ENCODE data around the gene KLHDC4. TPM values are rescaled to one million over a fixed set of nuclear protein-coding genes. Genes with fewer than 3 reads are reported as not detected.

Gene KLHDC4
- total RNA-seq, 5 donors from 2014 or later (not counting 1 experiment from before 2014, with no cell fraction given): 104 to 136 (median 116) TPM

DNA sequence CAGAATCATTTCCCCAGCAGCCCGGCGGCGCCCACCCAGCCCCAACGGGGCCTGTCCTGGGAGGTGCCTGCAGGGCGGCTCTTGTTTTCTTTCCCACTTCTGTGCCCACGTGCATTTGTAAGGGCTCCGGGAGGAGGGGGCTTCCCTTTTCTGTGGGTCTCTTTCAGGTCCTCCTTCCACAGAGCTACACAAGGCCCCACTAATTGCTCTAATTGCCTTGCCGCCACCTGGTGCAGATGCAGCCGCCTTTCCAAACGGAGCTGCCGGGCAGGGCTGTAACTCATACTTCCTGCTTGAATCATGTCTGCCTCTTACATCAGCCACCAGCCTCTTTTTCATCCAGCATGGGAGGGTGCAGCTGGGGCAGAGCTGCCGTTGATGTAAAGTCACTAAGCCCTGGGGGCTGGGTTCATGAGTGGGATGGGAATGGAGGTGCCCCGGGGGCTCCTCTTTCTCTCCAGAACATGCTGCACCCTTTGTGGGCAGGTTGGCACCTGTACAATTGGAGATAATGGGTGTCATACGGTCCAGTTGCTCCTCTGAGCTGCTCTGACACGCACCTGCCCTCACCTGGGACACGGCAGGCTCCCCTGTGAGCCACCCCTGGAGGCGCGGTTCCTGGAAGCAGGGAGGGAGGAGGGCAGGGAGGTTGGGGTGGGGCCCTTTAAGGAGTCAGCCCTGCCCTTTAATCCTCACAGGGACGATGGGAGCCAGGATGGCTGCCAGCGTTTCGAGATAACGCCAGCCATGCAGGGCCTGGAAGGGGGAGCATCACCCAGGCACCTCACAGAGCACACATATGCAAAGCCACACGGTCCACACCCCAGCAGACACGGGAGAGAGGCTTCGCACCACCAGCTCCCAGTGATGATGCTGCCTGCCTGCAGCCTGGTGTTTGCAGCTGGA is 41.1 kb upstream of the KLHDC4 start:
- Histone ChIP-seq H3K36me3 (ENCODE audit: control insufficient read depth in 2 of 2, extremely low read depth in 1 of 2, insufficient read depth in 1 of 2, low read length in 1 of 2) (no peaks in the 10 kb centered on the region), H3K27me3 (replicated peaks in 1 of 2; ENCODE audit: control insufficient read depth in 2 of 2, extremely low read depth in 1 of 2, insufficient read depth in 2 of 2, low read length in 1 of 2) (peaks cover 0 to 13% of the 10 kb centered on the region in 2 experiments), H3K9me3 (no peaks in the 10 kb centered on the region), H3K4me3 (ENCODE audit: control insufficient read depth in 1 of 2, extremely low read depth in 1 of 2, low read length in 1 of 2) (peak overlapping the region; percentile 36 to 48), H3K27ac (ENCODE audit: low read length) (peak overlapping the region; percentile 29), H3K4me1 (ENCODE audit: control insufficient read depth in 1 of 2, extremely low read depth in 1 of 2, insufficient read depth in 2 of 2, low read length in 2 of 2) (peaks cover 7 to 21% of the 10 kb centered on the region in 2 experiments)
- Mint-ChIP-seq H3K4me3 (peak overlapping the region; percentile 83 to 91 (median 87)), H3K27me3 (peaks cover 0 to 2% of the 10 kb centered on the region in 2 donors), H3K9me3 (no peaks in the 10 kb centered on the region), H3K27ac (peak overlapping the region; percentile 98), H3K4me1 (peaks cover 12 to 27% (median 17%) of the 10 kb centered on the region in 3 donors), H3K36me3 (peaks cover 2% of the 10 kb centered on the region)
- ATAC-seq (replicated peaks in 1 of 4) (peak; percentile 91 to 94 (median 92)), DNase-seq (peak in 33 of 35 experiments; percentile 5 to 63 (median 36))
- 60% methylated on average over 5 of the region's 25 CpGs for WGBS (ENCODE audit: insufficient coverage)
- ChIA-PET CTCF (interaction anchor here (0.7 to 0.9 kb wide), 3 partner anchors 26 to 43 kb away, joined by 3 to 5 read pairs (median 5); no protein-coding TSS in a partner anchor), POLR2A (no interaction called here)

DNA sequence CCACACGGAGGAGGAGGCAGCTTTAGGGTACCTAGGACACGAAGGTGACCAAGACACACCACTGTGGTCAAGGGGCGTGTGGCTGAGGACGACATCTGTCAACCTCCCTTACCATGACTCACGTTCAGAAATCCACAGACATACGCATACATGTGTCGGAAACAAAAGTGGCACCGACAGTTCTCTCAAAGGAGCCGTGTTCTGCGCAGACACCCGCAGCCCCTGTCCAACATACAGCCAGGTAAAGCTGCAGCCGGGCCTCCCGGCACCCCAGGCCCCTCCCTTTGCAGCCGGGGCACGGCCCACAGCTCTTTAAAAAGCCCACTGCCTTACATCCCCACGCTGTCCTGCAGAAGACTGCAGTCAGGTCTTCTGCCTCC is 40.5 kb upstream of the KLHDC4 start:
- H3K4me1 Mint-ChIP-seq: peaks cover 12 to 24% (median 17%) of the 10 kb centered on the region in 3 donors
- DNase-seq (peak in 1 of 35 experiments; percentile 20), ATAC-seq (replicated peaks in 1 of 4) (peak; percentile 42 to 54 (median 49))
- peak overlapping the region; percentile 36 to 48 for H3K4me3 ChIP-seq (ENCODE audit: control insufficient read depth in 1 of 2, extremely low read depth in 1 of 2, low read length in 1 of 2)
- ChIA-PET POLR2A (no interaction called here), CTCF (no interaction called here)
- 42% methylated on average over 15 of the region's 16 CpGs for WGBS (ENCODE audit: insufficient coverage)
- peak overlapping the region; percentile 83 to 91 (median 87) for H3K4me3 Mint-ChIP-seq
- H3K27ac Mint-ChIP-seq: peak overlapping the region; percentile 98
- H3K9me3 Mint-ChIP-seq: no peaks in the 10 kb centered on the region
- H3K9me3 ChIP-seq: no peaks in the 10 kb centered on the region
- peaks cover 2% of the 10 kb centered on the region for H3K36me3 Mint-ChIP-seq
- peaks cover 0 to 13% of the 10 kb centered on the region in 2 experiments for H3K27me3 ChIP-seq (replicated peaks in 1 of 2; ENCODE audit: control insufficient read depth in 2 of 2, extremely low read depth in 1 of 2, insufficient read depth in 2 of 2, low read length in 1 of 2)
- H3K27me3 Mint-ChIP-seq: peaks cover 0 to 2% of the 10 kb centered on the region in 2 donors
- H3K27ac ChIP-seq (ENCODE audit: low read length): peak overlapping the region; percentile 29
- H3K36me3 ChIP-seq (ENCODE audit: control insufficient read depth in 2 of 2, extremely low read depth in 1 of 2, insufficient read depth in 1 of 2, low read length in 1 of 2): no peaks in the 10 kb centered on the region
- peaks cover 7 to 21% of the 10 kb centered on the region in 2 experiments for H3K4me1 ChIP-seq (ENCODE audit: control insufficient read depth in 1 of 2, extremely low read depth in 1 of 2, insufficient read depth in 2 of 2, low read length in 2 of 2)

DNA sequence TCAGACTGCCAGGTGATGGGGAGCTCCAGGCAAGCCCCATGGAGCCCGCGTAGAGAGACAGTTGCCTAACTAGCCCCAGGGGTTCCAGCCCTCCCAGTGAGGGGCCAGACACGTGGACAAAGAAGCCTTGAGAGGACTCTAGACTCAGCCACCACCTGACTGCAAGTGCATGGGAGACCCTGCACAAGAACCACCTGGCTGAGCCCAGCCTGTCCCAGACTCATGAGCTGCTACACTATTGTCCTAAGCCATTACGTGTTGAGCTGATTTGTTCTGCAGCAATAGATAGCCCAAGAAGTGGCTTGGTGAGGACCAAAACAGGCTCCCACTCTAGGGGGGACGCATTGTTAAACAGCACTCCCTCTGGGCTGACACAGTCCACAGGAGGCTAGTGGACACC is 37.6 kb upstream of the KLHDC4 start:
- H3K9me3 ChIP-seq: no peaks in the 10 kb centered on the region
- no peaks in the 10 kb centered on the region for H3K9me3 Mint-ChIP-seq
- H3K27me3 ChIP-seq (replicated peaks in 1 of 2; ENCODE audit: control insufficient read depth in 2 of 2, extremely low read depth in 1 of 2, insufficient read depth in 2 of 2, low read length in 1 of 2): peaks cover 0 to 4% of the 10 kb centered on the region in 2 experiments
- peaks cover 0 to 2% of the 10 kb centered on the region in 2 donors for H3K27me3 Mint-ChIP-seq
- no peak overlapping the region for H3K27ac Mint-ChIP-seq
- CTCF ChIA-PET: no interaction called here
- no peak for DNase-seq
- H3K4me3 ChIP-seq (ENCODE audit: control insufficient read depth in 1 of 2, extremely low read depth in 1 of 2, low read length in 1 of 2): no peak overlapping the region
- peaks cover 2% of the 10 kb centered on the region for H3K36me3 Mint-ChIP-seq
- peaks cover 7 to 18% of the 10 kb centered on the region in 2 experiments for H3K4me1 ChIP-seq (ENCODE audit: control insufficient read depth in 1 of 2, extremely low read depth in 1 of 2, insufficient read depth in 2 of 2, low read length in 2 of 2)
- WGBS (ENCODE audit: insufficient coverage): 88% methylated on average over 5 of the region's 5 CpGs
- H3K4me1 Mint-ChIP-seq: peaks cover 12 to 15% (median 14%) of the 10 kb centered on the region in 3 donors
- POLR2A ChIA-PET: no interaction called here
- no peak overlapping the region for H3K27ac ChIP-seq (ENCODE audit: low read length)
- H3K36me3 ChIP-seq (ENCODE audit: control insufficient read depth in 2 of 2, extremely low read depth in 1 of 2, insufficient read depth in 1 of 2, low read length in 1 of 2): no peaks in the 10 kb centered on the region
- no peak overlapping the region for H3K4me3 Mint-ChIP-seq
- no peak for ATAC-seq (replicated peaks in 1 of 4)

DNA sequence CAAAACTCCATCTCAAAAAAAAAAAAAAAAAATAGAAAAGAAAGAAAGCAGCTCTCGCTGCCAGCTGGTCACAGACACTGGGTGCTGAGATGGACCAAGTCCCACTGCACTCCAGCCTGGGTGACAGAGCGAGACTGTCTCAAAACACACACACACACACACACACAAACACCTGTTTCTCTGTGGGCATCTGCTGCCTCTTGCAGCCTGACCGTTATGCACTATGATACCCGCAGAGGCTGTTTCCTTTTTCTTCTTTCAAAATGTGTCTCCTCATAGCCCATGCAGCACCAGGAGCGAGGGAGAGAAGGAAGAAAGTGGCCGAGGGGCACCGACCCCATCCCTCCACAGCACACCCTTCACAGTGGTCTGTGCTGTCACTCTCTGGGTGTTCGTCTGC is 36.9 kb upstream of the KLHDC4 start:
- Mint-ChIP-seq H3K4me1 (peaks cover 12 to 13% (median 12%) of the 10 kb centered on the region in 3 donors), H3K27me3 (peaks cover 0 to 2% of the 10 kb centered on the region in 2 donors), H3K36me3 (peaks cover 2% of the 10 kb centered on the region), H3K9me3 (no peaks in the 10 kb centered on the region), H3K27ac (no peak overlapping the region), H3K4me3 (no peak overlapping the region)
- H3K27ac ChIP-seq (ENCODE audit: low read length): no peak overlapping the region
- CTCF ChIA-PET: no interaction called here
- POLR2A ChIA-PET: interaction anchor here in 1 of 2 donors (0.6 kb wide), 1 partner anchor 46 kb away, joined by 4 read pairs; no protein-coding TSS in a partner anchor
- no peak for ATAC-seq (replicated peaks in 1 of 4)
- H3K4me3 ChIP-seq (ENCODE audit: control insufficient read depth in 1 of 2, extremely low read depth in 1 of 2, low read length in 1 of 2): no peak overlapping the region
- H3K36me3 ChIP-seq (ENCODE audit: control insufficient read depth in 2 of 2, extremely low read depth in 1 of 2, insufficient read depth in 1 of 2, low read length in 1 of 2): no peaks in the 10 kb centered on the region
- WGBS (ENCODE audit: insufficient coverage): 67% methylated on average over 2 of the region's 8 CpGs
- H3K4me1 ChIP-seq (ENCODE audit: control insufficient read depth in 1 of 2, extremely low read depth in 1 of 2, insufficient read depth in 2 of 2, low read length in 2 of 2): peaks cover 7 to 18% of the 10 kb centered on the region in 2 experiments
- DNase-seq: no peak
- H3K9me3 ChIP-seq: no peaks in the 10 kb centered on the region
- H3K27me3 ChIP-seq (replicated peaks in 1 of 2; ENCODE audit: control insufficient read depth in 2 of 2, extremely low read depth in 1 of 2, insufficient read depth in 2 of 2, low read length in 1 of 2): peaks cover 0 to 4% of the 10 kb centered on the region in 2 experiments

DNA sequence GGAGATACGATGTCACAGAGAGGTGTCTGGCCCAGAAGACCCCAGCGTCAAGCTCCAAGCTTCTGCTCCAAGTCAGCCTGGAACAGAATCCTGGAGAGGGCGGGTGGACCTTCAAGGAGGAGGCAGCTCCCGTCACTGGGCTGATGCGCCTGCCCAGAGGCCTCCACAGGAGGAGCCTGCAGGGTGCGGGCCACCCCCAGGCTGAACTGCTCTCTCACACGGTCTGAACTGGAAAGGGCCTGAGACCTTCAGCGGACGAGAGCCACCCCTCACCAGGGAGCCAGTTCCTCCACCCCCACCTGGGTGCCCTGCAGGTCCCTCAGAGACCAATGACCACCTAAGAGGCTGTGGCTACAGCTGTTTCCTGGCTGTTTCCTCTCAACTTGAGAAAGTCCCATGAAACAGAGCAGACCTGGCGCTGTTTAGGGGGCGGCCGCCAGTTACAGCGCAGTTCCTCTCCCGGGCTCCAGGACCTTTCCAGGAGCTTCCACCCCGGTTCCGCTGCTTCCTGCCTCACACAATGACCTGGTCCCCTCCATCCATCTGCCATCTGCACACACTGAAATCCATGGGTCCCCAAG is 36.0 kb upstream of the KLHDC4 start:
- Histone ChIP-seq H3K27ac (ENCODE audit: low read length) (no peak overlapping the region), H3K4me3 (ENCODE audit: control insufficient read depth in 1 of 2, extremely low read depth in 1 of 2, low read length in 1 of 2) (no peak overlapping the region), H3K36me3 (ENCODE audit: control insufficient read depth in 2 of 2, extremely low read depth in 1 of 2, insufficient read depth in 1 of 2, low read length in 1 of 2) (no peaks in the 10 kb centered on the region), H3K4me1 (ENCODE audit: control insufficient read depth in 1 of 2, extremely low read depth in 1 of 2, insufficient read depth in 2 of 2, low read length in 2 of 2) (peaks cover 3 to 11% of the 10 kb centered on the region in 2 experiments), H3K9me3 (no peaks in the 10 kb centered on the region), H3K27me3 (replicated peaks in 1 of 2; ENCODE audit: control insufficient read depth in 2 of 2, extremely low read depth in 1 of 2, insufficient read depth in 2 of 2, low read length in 1 of 2) (peaks cover 0 to 4% of the 10 kb centered on the region in 2 experiments)
- ChIA-PET POLR2A (no interaction called here), CTCF (no interaction called here)
- Mint-ChIP-seq H3K9me3 (no peaks in the 10 kb centered on the region), H3K4me3 (no peak overlapping the region), H3K27me3 (peaks cover 0 to 2% of the 10 kb centered on the region in 2 donors), H3K36me3 (peaks cover 2% of the 10 kb centered on the region), H3K27ac (no peak overlapping the region), H3K4me1 (peaks cover 7 to 10% (median 8%) of the 10 kb centered on the region in 3 donors)
- WGBS (ENCODE audit: insufficient coverage): 81% methylated on average over 14 of the region's 16 CpGs
- no peak for ATAC-seq (replicated peaks in 1 of 4)
- no peak for DNase-seq

DNA sequence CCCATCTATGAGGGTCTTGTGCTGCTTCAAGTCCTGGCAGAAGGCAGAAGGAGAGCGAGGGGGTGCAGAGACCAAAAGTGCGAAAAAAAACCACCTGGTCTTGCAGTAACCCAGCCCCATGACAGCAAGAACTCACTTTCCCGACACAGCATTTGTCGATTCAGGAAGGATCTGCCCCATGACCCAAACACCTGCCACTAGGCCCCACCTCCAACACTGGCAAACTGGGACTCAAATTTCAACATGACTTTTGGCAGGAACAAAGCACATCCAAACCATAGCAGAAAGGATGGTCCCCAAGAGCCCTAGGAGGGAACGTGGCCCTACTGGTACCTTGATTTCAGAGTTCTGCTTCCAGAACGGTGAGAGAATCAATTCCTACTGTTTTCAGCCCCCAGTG is 34.7 kb upstream of the KLHDC4 start:
- H3K4me3 Mint-ChIP-seq: no peak overlapping the region
- ATAC-seq (replicated peaks in 1 of 4) (no peak), DNase-seq (no peak)
- no peak overlapping the region for H3K4me3 ChIP-seq (ENCODE audit: control insufficient read depth in 1 of 2, extremely low read depth in 1 of 2, low read length in 1 of 2)
- H3K27me3 Mint-ChIP-seq: no peaks in the 10 kb centered on the region
- H3K4me1 Mint-ChIP-seq: no peaks in the 10 kb centered on the region
- no peaks in the 10 kb centered on the region for H3K9me3 ChIP-seq
- no peaks in the 10 kb centered on the region for H3K27me3 ChIP-seq (replicated peaks in 1 of 2; ENCODE audit: control insufficient read depth in 2 of 2, extremely low read depth in 1 of 2, insufficient read depth in 2 of 2, low read length in 1 of 2)
- ChIA-PET POLR2A (no interaction called here), CTCF (no interaction called here)
- no peaks in the 10 kb centered on the region for H3K9me3 Mint-ChIP-seq
- H3K36me3 Mint-ChIP-seq: no peaks in the 10 kb centered on the region
- no peaks in the 10 kb centered on the region for H3K4me1 ChIP-seq (ENCODE audit: control insufficient read depth in 1 of 2, extremely low read depth in 1 of 2, insufficient read depth in 2 of 2, low read length in 2 of 2)
- WGBS (ENCODE audit: insufficient coverage): 81% methylated on average over 6 of the region's 6 CpGs
- no peak overlapping the region for H3K27ac Mint-ChIP-seq
- no peaks in the 10 kb centered on the region for H3K36me3 ChIP-seq (ENCODE audit: control insufficient read depth in 2 of 2, extremely low read depth in 1 of 2, insufficient read depth in 1 of 2, low read length in 1 of 2)
- H3K27ac ChIP-seq (ENCODE audit: low read length): no peak overlapping the region
